ENCODE results near the gene UBIAD1. TPM values are rescaled to one million over a fixed set of nuclear protein-coding genes. Genes with fewer than 3 reads are reported as not detected.

The UBIAD1 gene
- polyA plus RNA-seq, 1 donor from 2014 or later: 14.5 TPM

DNA sequence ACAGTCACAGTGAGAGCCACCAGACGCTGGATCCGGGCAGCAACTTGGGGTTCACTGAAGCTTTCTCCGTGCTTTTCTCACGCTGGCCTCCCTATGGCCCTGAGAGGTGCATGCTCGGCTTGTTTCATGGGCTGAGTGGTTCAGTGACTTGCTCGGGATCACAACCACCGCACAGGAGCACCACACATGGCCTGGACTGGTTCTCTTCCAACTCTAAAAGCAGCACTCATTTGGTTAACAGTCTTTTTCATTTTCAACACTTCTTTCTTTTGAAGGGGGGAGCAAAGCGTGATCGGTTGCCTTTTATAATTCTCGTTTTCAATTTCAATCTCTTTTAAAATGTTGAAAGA, 26.2 kb downstream of the UBIAD1 start:
- no peaks in the 10 kb centered on the region for H3K9me3 ChIP-seq (ENCODE audit: low read length)
- H3K27ac ChIP-seq (ENCODE audit: low read length): no peak overlapping the region
- no peak for TF ChIP-seq EZH2 (IDR thresholded peaks at IDR 0.05; ENCODE audit: borderline replicate concordance, insufficient read depth, low read length, poor library complexity, severe bottlenecking)
- no peak for TF ChIP-seq RAD21 (conservative IDR thresholded peaks at IDR 0.05)
- no peak for TF ChIP-seq POLR2AphosphoS5 (IDR thresholded peaks at IDR 0.05)
- no peak overlapping the region for H3K4me2 ChIP-seq (ENCODE audit: low read length)
- no peaks in the 10 kb centered on the region for H3K79me2 ChIP-seq (replicated peaks; ENCODE audit: insufficient read depth, low read length)
- H4K20me1 ChIP-seq (ENCODE audit: insufficient read depth): no peaks in the 10 kb centered on the region
- no peak overlapping the region for H2AFZ ChIP-seq (ENCODE audit: low read depth, low read length)
- H3K9ac ChIP-seq (ENCODE audit: low read length): no peak overlapping the region
- H3K4me3 ChIP-seq (ENCODE audit: low read length): no peak overlapping the region
- no peaks in the 10 kb centered on the region for H3F3A ChIP-seq (ENCODE audit: insufficient read depth, low read length, poor library complexity, severe bottlenecking)
- H3K36me3 ChIP-seq (ENCODE audit: insufficient read depth, low read length): no peaks in the 10 kb centered on the region
- H3K9me2 ChIP-seq (ENCODE audit: insufficient read depth, low read length): no peaks in the 10 kb centered on the region
- H3K27me3 ChIP-seq (ENCODE audit: insufficient read depth, low read depth, low read length): no peaks in the 10 kb centered on the region

DNA sequence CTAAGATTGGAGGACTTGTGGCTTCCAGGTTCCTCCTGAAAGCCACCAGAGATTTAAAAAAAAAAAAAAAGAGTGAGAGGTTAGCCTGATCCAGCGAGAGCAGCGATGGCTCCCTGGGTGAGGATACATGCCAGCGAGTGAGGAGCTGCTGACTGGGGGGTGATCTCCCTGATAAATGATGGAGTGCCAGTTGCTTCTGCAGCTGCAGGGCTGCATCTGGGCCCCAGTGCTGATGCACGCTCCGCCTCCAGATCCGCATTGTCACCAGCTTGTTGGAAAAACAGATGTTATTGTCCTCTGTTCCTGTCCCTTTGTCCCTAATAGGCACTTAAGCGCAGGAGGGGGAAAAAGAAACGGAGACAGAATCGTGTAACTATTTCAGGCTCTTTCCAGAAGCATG, 28.6 kb downstream of the UBIAD1 start:
- no peaks in the 10 kb centered on the region for H3K27me3 ChIP-seq (ENCODE audit: insufficient read depth, low read depth, low read length)
- H3K4me2 ChIP-seq (ENCODE audit: low read length): no peak overlapping the region
- no peak overlapping the region for H3K27ac ChIP-seq (ENCODE audit: low read length)

More for the DNA sequence above, 28.6 kb downstream of the UBIAD1 start:
- Histone ChIP-seq H3K9me2 (ENCODE audit: insufficient read depth, low read length) (no peaks in the 10 kb centered on the region), H3K9ac (ENCODE audit: low read length) (no peak overlapping the region), H3K9me3 (ENCODE audit: low read length) (no peaks in the 10 kb centered on the region), H3K36me3 (ENCODE audit: insufficient read depth, low read length) (no peaks in the 10 kb centered on the region), H3K79me2 (replicated peaks; ENCODE audit: insufficient read depth, low read length) (no peaks in the 10 kb centered on the region), H2AFZ (ENCODE audit: low read depth, low read length) (no peak overlapping the region), H3K4me3 (ENCODE audit: low read length) (no peak overlapping the region), H3F3A (ENCODE audit: insufficient read depth, low read length, poor library complexity, severe bottlenecking) (no peaks in the 10 kb centered on the region), H4K20me1 (ENCODE audit: insufficient read depth) (no peaks in the 10 kb centered on the region)
- TF ChIP-seq, protein P1, sequence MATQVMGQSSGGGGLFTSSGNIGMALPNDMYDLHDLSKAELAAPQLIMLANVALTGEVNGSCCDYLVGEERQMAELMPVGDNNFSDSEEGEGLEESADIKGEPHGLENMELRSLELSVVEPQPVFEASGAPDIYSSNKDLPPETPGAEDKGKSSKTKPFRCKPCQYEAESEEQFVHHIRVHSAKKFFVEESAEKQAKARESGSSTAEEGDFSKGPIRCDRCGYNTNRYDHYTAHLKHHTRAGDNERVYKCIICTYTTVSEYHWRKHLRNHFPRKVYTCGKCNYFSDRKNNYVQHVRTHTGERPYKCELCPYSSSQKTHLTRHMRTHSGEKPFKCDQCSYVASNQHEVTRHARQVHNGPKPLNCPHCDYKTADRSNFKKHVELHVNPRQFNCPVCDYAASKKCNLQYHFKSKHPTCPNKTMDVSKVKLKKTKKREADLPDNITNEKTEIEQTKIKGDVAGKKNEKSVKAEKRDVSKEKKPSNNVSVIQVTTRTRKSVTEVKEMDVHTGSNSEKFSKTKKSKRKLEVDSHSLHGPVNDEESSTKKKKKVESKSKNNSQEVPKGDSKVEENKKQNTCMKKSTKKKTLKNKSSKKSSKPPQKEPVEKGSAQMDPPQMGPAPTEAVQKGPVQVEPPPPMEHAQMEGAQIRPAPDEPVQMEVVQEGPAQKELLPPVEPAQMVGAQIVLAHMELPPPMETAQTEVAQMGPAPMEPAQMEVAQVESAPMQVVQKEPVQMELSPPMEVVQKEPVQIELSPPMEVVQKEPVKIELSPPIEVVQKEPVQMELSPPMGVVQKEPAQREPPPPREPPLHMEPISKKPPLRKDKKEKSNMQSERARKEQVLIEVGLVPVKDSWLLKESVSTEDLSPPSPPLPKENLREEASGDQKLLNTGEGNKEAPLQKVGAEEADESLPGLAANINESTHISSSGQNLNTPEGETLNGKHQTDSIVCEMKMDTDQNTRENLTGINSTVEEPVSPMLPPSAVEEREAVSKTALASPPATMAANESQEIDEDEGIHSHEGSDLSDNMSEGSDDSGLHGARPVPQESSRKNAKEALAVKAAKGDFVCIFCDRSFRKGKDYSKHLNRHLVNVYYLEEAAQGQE (IDR thresholded peaks at IDR 0.05; ENCODE audit: borderline replicate concordance): no peak
- TF ChIP-seq SMC3 (conservative IDR thresholded peaks at IDR 0.05; ENCODE audit: poor library complexity): no peak
- no peak for TF ChIP-seq MXI1 (conservative IDR thresholded peaks at IDR 0.05; ENCODE audit: poor library complexity, severe bottlenecking)
- TF ChIP-seq RAD21 (conservative IDR thresholded peaks at IDR 0.05): no peak
- TF ChIP-seq, protein P2, sequence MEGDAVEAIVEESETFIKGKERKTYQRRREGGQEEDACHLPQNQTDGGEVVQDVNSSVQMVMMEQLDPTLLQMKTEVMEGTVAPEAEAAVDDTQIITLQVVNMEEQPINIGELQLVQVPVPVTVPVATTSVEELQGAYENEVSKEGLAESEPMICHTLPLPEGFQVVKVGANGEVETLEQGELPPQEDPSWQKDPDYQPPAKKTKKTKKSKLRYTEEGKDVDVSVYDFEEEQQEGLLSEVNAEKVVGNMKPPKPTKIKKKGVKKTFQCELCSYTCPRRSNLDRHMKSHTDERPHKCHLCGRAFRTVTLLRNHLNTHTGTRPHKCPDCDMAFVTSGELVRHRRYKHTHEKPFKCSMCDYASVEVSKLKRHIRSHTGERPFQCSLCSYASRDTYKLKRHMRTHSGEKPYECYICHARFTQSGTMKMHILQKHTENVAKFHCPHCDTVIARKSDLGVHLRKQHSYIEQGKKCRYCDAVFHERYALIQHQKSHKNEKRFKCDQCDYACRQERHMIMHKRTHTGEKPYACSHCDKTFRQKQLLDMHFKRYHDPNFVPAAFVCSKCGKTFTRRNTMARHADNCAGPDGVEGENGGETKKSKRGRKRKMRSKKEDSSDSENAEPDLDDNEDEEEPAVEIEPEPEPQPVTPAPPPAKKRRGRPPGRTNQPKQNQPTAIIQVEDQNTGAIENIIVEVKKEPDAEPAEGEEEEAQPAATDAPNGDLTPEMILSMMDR (IDR thresholded peaks at IDR 0.05; ENCODE audit: poor library complexity, severe bottlenecking): no peak
- TF ChIP-seq POLR2AphosphoS5 (IDR thresholded peaks at IDR 0.05): no peak
- no peak for TF ChIP-seq TAF1 (IDR thresholded peaks at IDR 0.05; ENCODE audit: low read depth)
- no peak for TF ChIP-seq EP300 (conservative IDR thresholded peaks at IDR 0.05; ENCODE audit: poor library complexity, severe bottlenecking)
- no peak for TF ChIP-seq EZH2 (IDR thresholded peaks at IDR 0.05; ENCODE audit: borderline replicate concordance, insufficient read depth, low read length, poor library complexity, severe bottlenecking)

All from neural cell (in vitro differentiated cells).